K562 (cell line): ENCODE results near the gene AKIRIN1. TPM values are rescaled to one million over a fixed set of nuclear protein-coding genes. Genes with fewer than 3 reads are reported as not detected.

Experiments
- ARHGAP35 ChIP-seq: fragments of 450-650 bp; IDR thresholded peaks from 2 replicates; pipeline ENCODE4 v1.6.1; 2018; ENCODE audit not compliant: partially characterized antibody
- DIDO1 ChIP-seq: fragments of 450-650 bp; IDR thresholded peaks from 2 replicates; pipeline ENCODE4 v1.6.1; 2016; ENCODE audit warnings: low read depth, missing biosample characterization, missing genetic modification characterization
- GTF2B ChIP-seq: IDR thresholded peaks from 2 replicates; pipeline ENCODE4 v1.6.1; 2011; ENCODE audit not compliant: insufficient read length; ENCODE audit errors: extremely low read depth
- IRF2 ChIP-seq: sonication (generic); formaldehyde crosslinking; IDR thresholded peaks from 2 replicates; pipeline ENCODE4 v1.8.1; 2022; ENCODE audit warnings: mild to moderate bottlenecking, missing genetic modification reagents
- KAT7 ChIP-seq: sonication (generic); formaldehyde crosslinking; IDR thresholded peaks from 2 replicates; pipeline ENCODE4 v1.8.0; 2022; ENCODE audit warnings: missing genetic modification reagents, mild to moderate bottlenecking, borderline replicate concordance
- L3MBTL2 ChIP-seq: fragments of 450-650 bp; IDR thresholded peaks from 2 replicates; pipeline ENCODE4 v1.6.1; 2016; ENCODE audit warnings: mild to moderate bottlenecking, moderate library complexity
- MGA ChIP-seq: fragments of 450-650 bp; IDR thresholded peaks from 2 replicates; pipeline ENCODE4 v1.6.1; 2016; ENCODE audit warnings: mild to moderate bottlenecking, moderate library complexity
- MTA2 ChIP-seq: fragments of 450-650 bp; IDR thresholded peaks from 2 replicates; pipeline ENCODE4 v1.6.1; 2016; ENCODE audit warnings: low read depth
- OTX1 ChIP-seq: fragments of 450-650 bp; formaldehyde crosslinking; IDR thresholded peaks from 2 replicates; pipeline ENCODE4 v1.4.0; 2022; ENCODE audit warnings: mild to moderate bottlenecking
- RBBP5 ChIP-seq: fragments of 200-600 bp; sonication (generic); IDR thresholded peaks from 2 replicates; pipeline ENCODE4 v1.6.1; 2012; ENCODE audit warnings: borderline replicate concordance, mild to moderate bottlenecking, low read length, control low read depth, inconsistent platforms; ENCODE audit not compliant: insufficient read depth, poor library complexity, severe bottlenecking
- ZNF398 ChIP-seq: fragments of 250-450 bp; sonication (Bioruptor Pico); IDR thresholded peaks from 2 replicates; pipeline ENCODE4 v1.8.0; 2021; ENCODE audit warnings: moderate library complexity, mild to moderate bottlenecking, inconsistent platforms
- ZNF699 ChIP-seq: fragments of 250-450 bp; sonication (Bioruptor Pico); IDR thresholded peaks from 2 replicates; pipeline ENCODE4 v1.8.0; 2021; ENCODE audit warnings: mild to moderate bottlenecking, moderate library complexity; ENCODE audit not compliant: insufficient replicate concordance
- polyA plus RNA-seq, 8 experiments: library from polyadenylated mRNA; depleted of rRNA in 4 of 8; stranded (reverse) in 5 of 8; unstranded in 3 of 8; fragments of >200 nt; fragmentation: Nextera tagmentation in 2 of 8; fragmentation: Illumina TruSeq in 1 of 8; extraction: Ambion mirVana in 2 of 8; extraction: Trizol in 1 of 8; gene quantifications; 2 replicates each; pipeline versions ENCODE4 v1.2.1 to v1.2.3, GENCODE V29; 2011 to 2014; ENCODE audit warnings: inconsistent platforms in 1 of 8, missing spikeins in 1 of 8
- total RNA-seq, 7 experiments: library from RNA; depleted of rRNA in 6 of 7; stranded (reverse); fragments of >200 nt in 6 of 7; fragmentation: Illumina TruSeq in 2 of 7; extraction: Trizol in 2 of 7; gene quantifications; 2 replicates each; pipeline versions ENCODE4 v1.2.1 to v1.2.3, GENCODE V29; 2011 to 2021; ENCODE audit warnings: low replicate concordance in 1 of 7

Gene AKIRIN1
- total and polyA plus RNA-seq, 9 of the 15 experiments (the other 6 are each of a cell fraction or from before 2014, with no cell fraction given) = 11.5 to 139 (median 83.4) TPM

- no peak; the same call in none of the 2 replicates for TF ChIP-seq MGA
- no peak for TF ChIP-seq ZNF699
- no peak for TF ChIP-seq DIDO1 (tag)
- peak; percentile 22 for TF ChIP-seq KAT7 (CRISPR knock-in tag)
- TF ChIP-seq ZNF398 (CRISPR knock-in tag) = no peak
- TF ChIP-seq RBBP5 = peak; percentile 86
- TF ChIP-seq MTA2 = no peak
- TF ChIP-seq L3MBTL2 = peak; percentile 51
- TF ChIP-seq OTX1 (CRISPR knock-in tag) = no peak
- peak; percentile 18 for TF ChIP-seq GTF2B
- TF ChIP-seq IRF2 (CRISPR knock-in tag) = no peak
- no peak for TF ChIP-seq ARHGAP35
These were observed 35.2 kb downstream of the AKIRIN1 start, which contains the start of gene NDUFS5 (continued) for GRCh38 chr1:39026051-39026865.
